Measurements from ENCODE around the gene MAST3.

DNA sequence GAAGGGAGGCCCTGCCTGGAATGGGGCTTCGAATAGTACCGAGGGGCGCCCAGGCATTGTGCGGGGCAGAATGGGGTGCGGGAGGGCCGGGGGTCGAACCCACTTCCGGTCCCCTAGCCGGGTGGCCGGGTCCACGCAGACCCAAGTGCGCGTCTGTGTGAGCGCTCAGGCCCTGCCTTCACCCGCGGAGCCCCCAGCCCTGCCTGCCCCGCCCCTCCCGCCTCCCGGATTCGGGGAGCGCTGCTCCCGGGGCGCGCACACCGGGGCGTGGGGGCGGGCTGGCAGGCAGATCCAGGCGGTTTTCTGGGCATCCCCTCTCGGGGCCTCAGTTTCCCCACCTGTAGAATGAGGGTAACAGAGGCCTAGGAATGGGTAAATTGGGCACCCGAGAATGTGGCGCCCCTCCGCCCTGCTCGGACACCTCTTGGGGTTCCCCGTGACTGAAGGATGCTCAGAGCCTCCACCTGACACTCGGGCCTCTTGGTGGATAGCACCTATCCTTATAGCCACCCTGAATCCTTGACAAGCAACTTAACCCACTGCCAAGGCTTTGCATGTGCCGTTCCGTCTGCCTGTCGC is 56.1 kb downstream of the MAST3 start:
- TF ChIP-seq, protein P1, sequence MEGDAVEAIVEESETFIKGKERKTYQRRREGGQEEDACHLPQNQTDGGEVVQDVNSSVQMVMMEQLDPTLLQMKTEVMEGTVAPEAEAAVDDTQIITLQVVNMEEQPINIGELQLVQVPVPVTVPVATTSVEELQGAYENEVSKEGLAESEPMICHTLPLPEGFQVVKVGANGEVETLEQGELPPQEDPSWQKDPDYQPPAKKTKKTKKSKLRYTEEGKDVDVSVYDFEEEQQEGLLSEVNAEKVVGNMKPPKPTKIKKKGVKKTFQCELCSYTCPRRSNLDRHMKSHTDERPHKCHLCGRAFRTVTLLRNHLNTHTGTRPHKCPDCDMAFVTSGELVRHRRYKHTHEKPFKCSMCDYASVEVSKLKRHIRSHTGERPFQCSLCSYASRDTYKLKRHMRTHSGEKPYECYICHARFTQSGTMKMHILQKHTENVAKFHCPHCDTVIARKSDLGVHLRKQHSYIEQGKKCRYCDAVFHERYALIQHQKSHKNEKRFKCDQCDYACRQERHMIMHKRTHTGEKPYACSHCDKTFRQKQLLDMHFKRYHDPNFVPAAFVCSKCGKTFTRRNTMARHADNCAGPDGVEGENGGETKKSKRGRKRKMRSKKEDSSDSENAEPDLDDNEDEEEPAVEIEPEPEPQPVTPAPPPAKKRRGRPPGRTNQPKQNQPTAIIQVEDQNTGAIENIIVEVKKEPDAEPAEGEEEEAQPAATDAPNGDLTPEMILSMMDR (IDR thresholded peaks at IDR 0.05) = no peak
- TF ChIP-seq POLR2A (IDR thresholded peaks at IDR 0.05) = no peak

Data from uterus (tissue), 2 donors.